SHP77 (cell line): Measurements from ENCODE around the gene TRAF1.

Experiments
- DNase-seq, 2 experiments: peaks; one replicate each; lab custom pipeline; 2025; lab: John Stamatoyannopoulos, UW

TRAF1 gene

DNA sequence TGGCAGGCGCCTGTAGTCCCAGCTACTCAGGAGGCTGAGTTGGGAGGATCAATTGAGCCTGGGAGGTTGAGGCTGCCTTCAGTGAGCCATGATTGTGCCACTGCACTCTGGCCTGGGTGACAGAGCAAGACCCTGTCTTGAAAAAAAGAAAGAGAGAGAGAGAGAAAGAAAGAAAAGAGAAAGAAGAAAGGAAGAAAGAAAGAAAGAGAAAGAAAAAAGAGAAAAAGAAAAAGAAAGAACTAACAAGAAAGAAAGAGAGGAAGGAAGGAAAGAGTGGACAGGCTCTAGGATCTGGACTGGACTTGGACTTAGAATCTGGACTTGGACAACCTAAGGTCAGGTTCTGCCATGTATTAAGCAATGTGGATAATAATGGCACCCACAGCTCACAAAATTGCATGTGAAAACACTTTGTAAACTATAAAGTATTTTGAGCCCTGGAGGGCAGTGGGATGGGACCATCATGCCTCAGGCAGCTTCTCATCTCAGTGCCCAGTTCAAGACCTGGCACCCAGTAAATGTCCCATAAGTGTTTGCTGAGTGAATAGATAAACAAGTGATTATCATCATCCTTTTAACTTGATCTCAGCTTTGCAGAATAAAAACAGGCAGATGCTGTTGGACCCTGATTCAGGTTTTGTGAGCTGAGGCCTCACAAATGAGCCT lies 36.9 kb downstream of the TRAF1 start:
- no peak for DNase-seq

DNA sequence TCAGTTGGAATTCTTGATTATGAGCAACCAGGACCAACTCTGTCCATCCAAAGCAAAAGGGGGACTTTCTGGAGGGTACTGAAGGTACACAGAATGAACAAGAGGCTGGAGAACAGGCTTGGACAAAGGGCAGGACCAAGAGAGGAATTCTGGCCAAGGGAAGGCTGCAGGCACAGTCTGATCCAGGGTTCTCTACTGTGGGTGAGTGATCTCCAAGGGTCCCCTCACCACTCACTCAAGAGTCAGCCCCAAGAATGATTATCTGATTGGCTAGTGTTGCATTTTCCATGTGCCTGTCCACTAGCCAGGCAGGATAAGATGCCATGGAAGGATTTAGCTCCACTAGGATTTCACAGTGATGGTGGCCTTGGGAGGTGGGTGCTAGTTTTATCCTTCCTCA lies 38.0 kb downstream of the TRAF1 start:
- no peak for DNase-seq

DNA sequence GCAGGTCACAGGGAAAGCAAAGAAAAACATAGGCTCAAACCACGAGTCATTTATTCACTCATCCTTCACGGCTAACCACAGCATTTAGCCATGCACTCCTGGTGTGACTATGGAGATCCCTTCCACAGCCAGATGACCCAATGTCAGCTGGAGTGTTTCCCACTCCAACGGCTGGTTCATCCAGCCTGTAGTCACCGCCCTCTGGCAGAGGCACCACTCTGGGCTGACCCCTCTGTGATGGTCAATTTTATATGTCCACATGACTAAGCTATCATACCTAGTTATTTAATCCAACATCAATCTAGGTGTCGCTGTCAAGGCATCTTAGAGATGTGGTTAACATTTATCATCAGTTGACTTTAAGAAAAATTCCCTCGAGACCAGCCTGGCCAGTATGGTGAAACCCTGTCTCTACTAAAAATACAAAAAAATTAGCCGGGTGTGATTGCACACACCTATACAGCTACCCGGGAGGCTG lies 40.1 kb downstream of the TRAF1 start:
- DNase-seq: no peak

DNA sequence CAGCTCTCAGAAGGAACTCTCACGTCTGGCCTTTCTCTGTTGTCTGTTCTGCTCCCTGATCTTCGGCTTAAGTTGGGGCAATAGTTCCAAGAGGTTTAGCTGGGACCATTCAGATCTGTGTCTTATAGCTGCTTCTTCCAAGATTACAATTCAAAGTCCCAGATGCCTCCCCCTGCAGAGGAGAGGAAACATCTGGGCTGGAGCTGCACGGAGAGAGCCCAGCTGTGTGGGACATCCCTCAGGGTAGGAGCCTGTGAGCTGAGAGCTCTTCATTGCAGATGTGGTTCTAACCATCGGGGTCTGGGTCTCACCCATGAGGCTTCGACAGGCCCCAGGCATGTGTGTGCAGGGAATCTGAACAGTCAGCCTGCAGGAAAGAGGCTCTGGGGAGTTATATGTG lies 40.6 kb downstream of the TRAF1 start:
- DNase-seq: no peak

DNA sequence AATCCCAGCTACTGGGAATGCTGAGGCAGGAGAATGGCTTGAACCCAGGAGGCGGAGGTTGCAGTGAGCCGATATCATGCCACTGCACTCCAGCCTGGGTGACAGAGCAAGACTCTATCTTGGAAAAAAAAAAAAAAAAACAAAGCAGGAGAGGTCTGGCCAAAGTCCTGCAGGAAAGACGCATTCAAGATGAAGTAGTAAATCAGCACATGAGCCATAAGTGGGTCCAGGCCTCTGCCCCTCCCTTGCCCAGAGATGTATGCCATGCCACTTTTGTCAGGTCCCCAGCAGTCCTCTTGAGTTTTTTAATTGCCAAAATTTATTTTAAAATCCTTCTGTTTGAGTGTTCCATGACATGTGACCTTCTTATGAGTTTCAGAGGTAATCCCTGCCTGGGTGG lies 41.1 kb downstream of the TRAF1 start:
- no peak for DNase-seq

DNA sequence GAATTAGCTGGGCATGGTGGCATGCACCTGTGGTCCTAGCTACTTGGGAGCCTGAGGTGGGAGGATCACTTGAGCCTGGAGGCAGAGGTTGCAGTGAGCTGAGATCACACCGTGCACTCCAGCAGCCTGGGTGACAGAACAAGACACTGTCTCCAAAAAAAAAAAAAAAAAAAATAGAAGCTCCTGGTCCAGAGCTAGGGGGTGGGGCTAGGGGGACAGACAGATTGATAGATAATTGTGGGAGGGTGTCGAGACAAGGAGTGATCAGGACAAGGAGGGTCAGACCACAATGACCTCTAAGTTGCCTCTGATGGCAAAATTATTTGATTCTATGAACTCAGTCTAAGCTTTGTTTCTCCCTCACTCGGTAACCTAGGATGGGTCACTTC lies 43.0 kb downstream of the TRAF1 start:
- no peak for DNase-seq

DNA sequence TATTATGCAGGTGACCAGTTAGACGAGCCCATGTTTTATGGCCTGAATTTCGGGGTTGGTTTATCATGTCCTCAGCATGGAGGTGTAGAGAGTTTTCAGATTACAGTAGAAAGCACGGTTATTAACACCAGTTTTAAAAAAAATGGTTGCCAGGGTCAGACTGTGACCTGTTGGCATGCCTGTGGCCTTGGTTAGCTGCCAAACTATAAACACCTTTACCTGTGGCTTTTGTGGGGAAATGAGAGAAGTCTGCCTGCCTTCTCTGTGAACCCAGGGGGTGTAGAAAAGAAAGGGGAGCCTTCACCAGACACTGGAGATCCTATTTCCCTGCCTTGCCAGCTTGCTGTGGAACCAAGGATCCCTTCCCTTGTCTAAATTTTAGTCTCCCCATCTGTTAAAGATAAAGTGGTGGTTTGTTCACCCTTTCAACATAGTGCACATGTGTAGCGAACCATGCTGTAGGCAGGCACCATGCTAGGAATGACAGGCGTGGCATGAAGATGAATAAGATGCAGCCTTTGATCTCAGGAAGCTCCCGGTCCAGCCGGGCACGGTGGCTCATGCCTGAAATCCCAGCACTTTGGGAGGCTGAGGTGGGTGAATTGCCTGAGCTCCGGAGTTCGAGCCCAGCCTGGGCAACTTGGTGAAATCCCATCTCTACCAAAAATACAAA lies 43.5 kb downstream of the TRAF1 start:
- DNase-seq: no peak

DNA sequence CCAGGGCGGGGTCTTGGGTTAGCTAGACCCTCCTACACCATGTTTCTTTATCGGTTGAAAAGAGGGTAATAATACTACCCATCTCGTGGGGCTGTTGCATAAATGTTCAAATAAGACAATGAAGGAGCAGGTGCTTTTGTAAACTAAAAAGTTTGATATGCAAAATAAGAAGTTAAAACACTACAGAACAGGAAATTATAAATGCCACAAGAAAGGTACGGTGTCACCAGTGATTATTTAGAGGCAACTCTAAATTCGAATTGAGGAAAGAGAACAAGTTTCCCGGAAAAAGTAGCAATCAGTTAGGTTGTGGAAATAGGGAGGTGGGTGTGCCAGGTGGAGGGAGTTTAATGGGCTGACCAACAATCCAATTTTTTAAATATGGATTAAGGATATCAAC lies 47.1 kb downstream of the TRAF1 start:
- DNase-seq: no peak

DNA sequence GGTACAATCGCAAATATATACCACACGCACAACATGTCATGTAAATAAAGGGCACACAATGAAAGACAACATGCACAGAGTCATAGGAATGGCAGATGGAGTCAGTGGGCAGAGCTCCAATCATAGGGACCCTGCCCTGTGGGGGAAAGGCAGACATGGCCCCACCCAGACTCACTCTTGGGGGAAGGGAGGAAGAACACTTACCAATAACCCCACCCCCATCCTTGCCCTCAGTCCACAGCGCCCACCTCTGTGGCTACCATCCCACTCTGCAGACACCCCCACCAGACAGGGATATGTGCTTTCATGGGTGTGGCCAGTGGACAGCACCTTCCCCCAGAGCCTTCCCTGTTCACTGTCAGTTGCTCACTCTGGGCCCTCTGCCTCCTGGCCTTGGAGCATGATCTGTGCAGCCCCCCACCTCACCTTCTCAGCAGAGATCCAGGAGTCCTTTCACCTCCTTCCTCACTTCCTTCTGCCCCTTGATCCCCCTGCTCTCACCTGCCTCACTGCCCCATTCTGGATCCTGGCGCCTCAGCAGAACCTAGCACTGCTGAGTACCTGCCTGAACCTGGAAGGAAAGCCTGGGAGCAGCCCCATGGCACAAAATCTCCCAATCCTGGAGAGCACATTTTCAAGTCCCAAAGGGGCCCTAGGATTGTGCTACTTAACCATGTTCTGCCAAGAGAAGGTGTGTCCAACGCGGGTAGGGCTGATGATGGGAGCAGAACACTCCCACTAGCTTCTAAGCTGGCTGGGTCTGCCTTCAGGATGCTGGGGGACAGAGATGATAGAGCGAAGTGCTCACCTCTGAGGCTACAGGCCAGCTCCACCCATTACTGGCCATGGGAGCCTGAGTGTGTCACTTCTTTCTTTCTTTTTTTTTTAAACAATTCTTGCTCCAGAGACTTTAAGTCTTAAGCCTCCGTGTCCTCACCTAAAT lies 48.1 kb downstream of the TRAF1 start:
- peak in 1 of 2 experiments; percentile 55 for DNase-seq

DNA sequence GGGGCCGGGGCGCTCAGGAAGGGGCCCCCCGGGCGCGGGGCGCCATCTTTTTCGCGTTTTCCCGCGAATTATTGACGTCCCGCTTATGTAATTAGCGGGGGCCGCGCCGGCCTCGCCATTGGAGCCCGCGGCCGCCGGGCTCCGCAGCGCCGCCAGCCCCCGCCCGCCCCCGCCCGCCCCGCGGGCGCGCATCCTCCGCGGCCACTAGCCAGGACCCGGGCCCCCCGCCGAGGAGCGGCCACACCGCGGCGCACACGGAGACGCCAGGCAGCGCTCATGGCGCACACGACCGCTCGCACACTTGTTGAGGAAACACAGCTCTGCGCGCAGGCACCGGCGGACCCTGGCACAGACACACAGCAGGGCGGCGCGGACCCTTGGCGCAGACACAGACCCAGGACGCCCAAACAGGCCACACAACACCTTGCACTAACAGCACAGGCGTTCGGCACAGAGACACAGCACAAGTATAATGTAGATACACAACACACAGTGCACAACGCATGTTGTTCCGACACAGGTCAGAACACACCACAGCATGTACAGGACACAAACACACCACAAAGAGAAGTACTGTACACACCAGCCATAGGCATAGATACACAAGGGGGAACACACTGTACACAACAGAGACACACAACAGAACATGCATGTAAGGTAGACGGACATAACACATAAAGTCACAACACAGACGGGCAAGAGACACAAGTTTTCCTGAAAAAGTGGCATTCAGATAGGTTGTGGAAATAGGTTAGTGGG lies 49.1 kb downstream of the TRAF1 start:
- peak; percentile 84 to 86 for DNase-seq

DNA sequence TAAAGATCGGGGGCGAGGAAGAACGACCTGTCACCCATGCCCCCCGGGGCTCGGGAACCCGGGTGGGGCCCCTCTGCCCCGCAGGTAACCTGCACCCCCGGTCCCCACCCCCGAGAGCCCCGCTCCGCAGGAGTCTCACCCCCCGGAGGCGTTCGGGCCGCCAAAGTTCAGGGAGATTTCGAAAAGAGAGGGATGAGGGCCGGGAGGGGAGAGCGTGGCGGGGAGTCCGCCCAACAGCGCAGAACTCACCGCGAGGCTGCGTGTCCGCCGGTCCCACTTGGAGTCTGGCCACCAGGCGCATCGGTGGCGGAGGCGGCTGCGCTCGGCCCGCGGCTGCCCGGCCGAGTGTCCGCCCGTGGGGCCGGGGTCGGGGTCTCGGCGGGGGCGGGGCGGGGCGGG lies 49.8 kb downstream of the TRAF1 start, which contains the start of gene PHF19:
Gene PHF19 (minus strand): TSS at position 347 of the 399 bp plus-strand sequence. CDS start 2,447 bp downstream, outside the sequence.
- DNase-seq: peak in 1 of 2 experiments; percentile 76

DNA sequence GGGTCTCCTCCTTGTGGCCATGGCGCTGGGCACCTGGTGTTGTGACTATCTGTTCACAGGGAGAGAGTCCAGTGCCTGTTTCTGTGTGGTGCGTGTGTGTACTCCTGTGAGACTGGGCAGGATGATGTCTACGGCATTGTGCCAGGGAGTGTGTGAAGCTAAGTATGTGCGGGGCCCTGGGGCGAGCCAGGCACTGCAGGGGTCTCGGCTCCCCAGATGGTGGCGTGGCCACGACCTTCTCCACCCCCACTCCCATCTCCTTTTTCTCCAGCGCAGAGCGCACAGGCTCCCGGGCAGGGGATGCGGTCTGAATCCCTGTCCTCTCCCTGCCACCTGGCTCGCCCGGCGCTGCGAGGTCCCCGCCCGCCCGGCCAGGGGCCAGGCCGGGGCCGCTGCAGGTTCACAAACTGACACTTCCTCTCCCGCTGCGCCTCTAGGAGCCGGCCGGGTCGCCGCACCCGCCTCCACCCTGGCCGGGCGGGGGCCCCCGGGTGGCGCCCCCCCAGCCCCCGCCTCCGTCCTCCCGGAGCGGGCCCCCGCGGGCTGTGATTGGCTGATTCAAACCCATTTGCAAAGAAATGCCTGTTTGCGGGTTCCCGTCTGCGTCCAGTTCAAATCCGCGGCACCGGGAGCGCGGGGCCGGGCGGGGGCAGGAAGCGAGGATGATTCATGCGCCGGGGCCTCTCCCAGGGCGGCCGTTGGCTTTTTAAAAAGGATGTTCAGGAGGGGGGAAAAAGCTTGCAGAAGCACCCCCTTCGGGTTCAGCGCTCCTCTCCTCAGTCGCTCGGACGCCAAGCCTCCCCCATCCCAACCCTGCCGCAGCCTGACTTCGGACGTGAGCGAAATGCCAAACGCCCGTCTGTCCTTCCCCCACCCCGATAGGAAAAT lies 50.4 kb downstream of the TRAF1 start:
- DNase-seq: peak; percentile 90 to 94

DNA sequence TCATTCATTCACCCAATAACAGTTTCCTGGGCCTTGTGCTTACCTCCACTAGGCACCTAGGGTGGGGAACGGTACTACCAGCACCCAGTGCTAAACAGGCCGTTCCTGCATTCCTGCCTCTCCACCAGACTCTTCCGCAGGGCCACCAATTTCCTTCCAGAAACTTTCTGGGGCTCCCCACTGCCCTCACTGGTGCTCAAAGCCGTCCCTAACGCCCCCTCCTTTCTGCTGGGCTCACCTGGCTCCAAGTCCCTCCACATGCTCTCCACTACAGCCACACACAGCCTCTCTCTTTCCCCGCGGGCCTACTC lies 51.0 kb downstream of the TRAF1 start:
- no peak for DNase-seq

DNA sequence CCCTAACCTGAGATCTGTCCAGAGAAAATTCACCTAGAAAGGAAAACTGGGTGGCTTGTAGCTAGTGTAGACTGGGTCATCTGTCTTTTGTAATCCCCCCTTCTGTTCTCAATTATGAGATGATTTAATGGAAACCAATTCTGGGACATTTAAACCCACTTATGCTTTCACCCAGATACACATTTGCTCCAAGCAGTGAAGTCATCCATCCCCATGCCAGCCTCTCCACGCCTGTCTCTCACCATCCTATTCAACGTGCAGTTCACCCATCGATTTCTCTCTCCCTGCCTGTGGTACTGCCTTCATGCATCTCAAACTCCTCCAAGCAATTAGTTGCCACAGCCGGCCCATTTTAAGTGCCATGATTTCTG lies 51.4 kb downstream of the TRAF1 start:
- DNase-seq: no peak

DNA sequence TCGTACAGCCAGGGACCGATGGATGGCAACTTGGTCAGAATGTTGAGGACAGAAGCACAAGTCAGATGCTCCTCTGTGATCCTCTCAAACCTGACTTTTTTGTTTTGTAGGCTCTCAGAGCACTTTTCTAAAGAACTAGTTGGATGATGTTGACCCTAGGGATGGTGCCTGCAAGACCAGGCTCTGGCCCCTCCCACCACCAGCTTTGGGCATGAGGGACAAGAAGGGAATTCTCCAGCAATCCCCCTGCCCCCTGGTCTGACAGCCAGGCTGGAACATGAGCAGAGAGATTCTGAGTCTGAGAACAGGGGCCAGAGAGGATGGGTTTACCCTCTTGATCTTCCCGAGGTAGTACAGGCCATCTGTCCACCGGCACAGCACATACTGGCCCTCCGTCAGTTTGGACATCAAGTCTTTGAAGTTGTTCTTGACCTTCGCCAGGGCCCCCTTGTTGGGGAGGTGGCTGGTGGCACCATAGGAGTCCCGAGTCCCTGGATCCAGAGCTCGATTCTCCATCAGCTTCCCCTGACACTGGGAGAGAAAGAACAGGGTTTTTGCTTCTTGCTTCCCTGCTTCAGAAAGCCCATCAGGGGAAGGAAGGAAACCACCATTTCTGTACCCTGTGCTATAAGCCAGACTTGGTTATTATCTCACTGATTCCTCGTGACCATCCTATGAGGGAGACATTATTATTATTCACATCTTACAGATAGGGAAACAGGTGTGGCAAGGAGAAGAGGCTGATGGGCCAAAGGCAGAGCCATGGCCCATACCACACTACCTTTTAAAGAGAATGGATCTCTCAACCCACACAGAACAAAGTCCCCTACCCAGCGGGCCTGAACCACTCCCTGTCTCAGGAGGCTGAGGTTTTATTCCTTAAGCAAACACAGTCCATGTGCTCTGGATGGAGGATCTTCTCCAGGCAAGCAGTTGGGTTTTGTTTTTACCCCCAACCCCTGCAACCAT lies 52.1 kb downstream of the TRAF1 start:
- DNase-seq: no peak

DNA sequence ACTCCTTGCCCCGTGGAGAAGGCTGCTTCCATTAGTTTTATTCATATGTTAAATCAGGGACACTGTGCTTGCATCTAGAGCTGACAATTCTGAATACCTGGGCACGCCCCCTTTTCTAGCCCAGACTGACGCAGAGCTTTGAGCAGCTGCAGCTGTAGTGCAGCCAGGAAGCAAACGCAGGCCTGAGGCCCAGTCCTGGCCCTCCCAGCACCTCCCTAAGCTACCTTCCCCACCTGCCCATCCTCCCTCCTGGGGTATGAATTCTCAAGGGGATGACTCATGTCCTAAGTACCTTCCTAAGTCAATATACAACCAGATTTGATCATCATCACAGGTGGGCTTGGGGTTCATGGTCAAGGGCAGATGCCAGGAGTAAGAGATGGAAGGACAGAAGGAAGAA lies 53.1 kb downstream of the TRAF1 start:
- peak; percentile 46 to 63 for DNase-seq

DNA sequence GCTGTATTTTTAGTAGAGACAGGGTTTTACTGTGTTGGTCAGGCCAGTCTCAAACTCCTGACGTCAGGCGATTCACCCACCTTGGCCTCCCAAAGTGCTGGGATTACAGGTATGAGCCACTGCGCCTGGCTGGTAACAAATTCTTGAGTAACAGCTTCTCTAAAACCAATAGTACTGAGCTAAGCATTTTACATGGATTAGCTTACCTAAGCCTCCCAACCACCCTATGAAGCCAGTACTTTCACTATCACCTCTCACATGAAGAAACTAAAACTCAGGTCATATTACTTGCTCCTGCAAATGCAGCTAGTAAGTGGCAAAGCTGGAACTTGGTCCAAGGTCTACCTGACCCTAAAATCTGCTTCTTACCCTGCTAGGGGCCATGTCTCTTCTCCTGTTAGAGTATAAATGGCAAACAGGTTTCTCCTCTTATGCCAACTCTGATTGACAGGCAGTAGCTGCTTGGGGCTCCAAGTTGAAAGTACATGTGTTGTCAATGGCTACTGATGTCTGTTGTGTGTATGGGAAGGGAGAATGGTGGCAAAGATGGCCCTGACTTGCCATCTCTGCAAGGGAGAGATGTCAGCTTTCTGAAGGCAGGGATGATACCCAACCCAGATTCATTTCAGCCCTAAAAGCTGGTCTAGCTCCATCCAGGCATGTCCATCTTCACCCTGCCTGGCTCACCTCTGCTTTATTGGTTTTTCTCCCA lies 53.6 kb downstream of the TRAF1 start:
- no peak for DNase-seq

DNA sequence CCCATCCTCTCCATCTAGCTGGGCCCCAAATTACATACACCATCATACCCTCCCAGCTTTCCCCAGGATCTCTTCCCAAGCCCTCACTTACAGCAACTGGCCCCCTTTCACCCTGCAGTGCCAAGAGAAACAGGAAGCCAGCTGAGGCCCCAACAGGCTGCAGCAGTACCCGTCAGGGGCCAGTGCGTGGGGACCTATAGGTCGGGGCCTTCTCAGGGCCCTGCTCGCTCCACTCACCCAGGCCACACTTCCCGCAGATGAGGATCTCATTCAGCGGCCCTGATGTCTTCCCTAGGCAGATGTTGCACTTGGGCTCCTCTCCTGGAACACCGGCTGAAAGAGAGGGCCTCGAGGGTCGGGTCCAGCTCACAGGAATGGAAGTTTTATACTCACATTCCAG lies 56.4 kb downstream of the TRAF1 start:
- DNase-seq: no peak

DNA sequence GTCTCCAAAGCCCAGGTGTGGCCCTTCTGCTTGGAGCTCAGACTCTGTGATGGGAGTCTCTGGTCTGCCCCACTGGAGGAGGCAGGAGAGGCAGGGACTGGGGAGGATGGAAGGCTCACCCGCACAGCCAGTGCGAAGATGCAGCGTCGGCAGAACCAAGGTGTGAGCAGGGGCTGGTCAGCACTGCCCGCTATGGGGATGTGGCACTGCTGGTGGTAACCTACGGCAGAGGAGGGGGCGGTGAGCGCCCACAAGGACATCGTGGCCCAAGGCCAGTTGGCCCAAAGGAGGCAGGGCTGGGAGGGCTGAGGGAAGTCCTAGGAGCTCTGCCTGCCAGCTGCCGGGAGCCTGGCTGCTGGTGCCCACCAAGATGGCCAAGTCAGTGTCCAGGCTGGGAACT lies 56.9 kb downstream of the TRAF1 start:
- DNase-seq: no peak
